Upper lobe of right lung (tissue), 1 donor: ENCODE results near the gene TIA1. TPM values are rescaled to one million over a fixed set of nuclear protein-coding genes. Genes with fewer than 3 reads are reported as not detected.
"Not testable (repeated sequence)": the region's sequence is repeated elsewhere in the genome, so short reads cannot be mapped to it uniquely, and the experiment has no call there.

Source experiments
- ATAC-seq: fragments of 200-7000 bp; cut with Tn5 transposase; one replicate; pipeline ENCODE4 v1.9.1; 2020; ENCODE audit warnings: mild to moderate bottlenecking, moderate library complexity
- DNase-seq: peaks from one replicate; pipeline ENCODE4 v3.0.0-alpha.2; 2020
- H3K27ac ChIP-seq: fragments of 200-600 bp; one replicate; pipeline ENCODE4 v1.8.0; 2022
- H3K27me3 ChIP-seq: fragments of 200-600 bp; one replicate; pipeline ENCODE4 v1.8.0; 2022; ENCODE audit warnings: mild to moderate bottlenecking
- H3K36me3 ChIP-seq: fragments of 200-600 bp; one replicate; pipeline ENCODE4 v1.8.0; 2022
- H3K4me1 ChIP-seq: fragments of 200-600 bp; one replicate; pipeline ENCODE4 v1.8.0; 2022
- H3K4me3 ChIP-seq: fragments of 200-600 bp; one replicate; pipeline ENCODE4 v1.8.0; 2022; ENCODE audit warnings: mild to moderate bottlenecking
- H3K9me3 ChIP-seq: fragments of 200-600 bp; one replicate; pipeline ENCODE4 v1.8.0; 2022
- CTCF ChIP-seq: fragments of 200-600 bp; IDR thresholded peaks from one replicate; pipeline ENCODE4 v1.8.0; 2022; ENCODE audit warnings: antibody characterized with exemption
- intact Hi-C: fragments of 100-400 bp; cut with DNase I; formaldehyde crosslinking; loops from one replicate; pipeline ENCODE4 v1.11.0; 2022
- total RNA-seq: library from RNA; stranded (reverse); fragmentation: NEBNext Ultra II Directional; extraction: Animal tissue kit (Norgen Biotek cat#: 25700); gene quantifications from one replicate; pipeline ENCODE4 v1.2.1, GENCODE V29; 2021
- donor health status: DM: no; HTN: yes; CAD: no; lungs with severe emphysema.

Gene TIA1
- total RNA-seq, 1 donor from 2014 or later, result 110 TPM

- DNase-seq, result no peak
- H3K36me3 ChIP-seq, result peaks cover 39% of the 10 kb centered on the region
These were observed 21.9 kb upstream of the TIA1 start for GRCh38 chr2:70270323-70270722.

GRCh38 chr2:70269422-70270302 lies 21.2 kb upstream of the TIA1 start:
- H3K27me3 ChIP-seq, H3K4me1 ChIP-seq, DNase-seq, H3K9me3 ChIP-seq, H3K4me3 ChIP-seq, intact Hi-C loops, H3K27ac ChIP-seq, ATAC-seq: not testable (repeated sequence)
- H3K36me3 ChIP-seq, result peaks cover 34% of the 10 kb centered on the region

More at GRCh38 chr2:70270323-70270722, 21.9 kb upstream of the TIA1 start:
- H3K9me3 ChIP-seq, result no peaks in the 10 kb centered on the region
- intact Hi-C loops, result no loop called here
- no peak overlapping the region for H3K4me3 ChIP-seq
- no peak overlapping the region for H3K27ac ChIP-seq
- no peaks in the 10 kb centered on the region for H3K4me1 ChIP-seq
- no peaks in the 10 kb centered on the region for H3K27me3 ChIP-seq
- ATAC-seq, result no peak
- no peak for TF ChIP-seq CTCF

- H3K27me3 ChIP-seq, H3K27ac ChIP-seq, H3K4me3 ChIP-seq, intact Hi-C loops, H3K9me3 ChIP-seq, ATAC-seq, H3K4me1 ChIP-seq, DNase-seq: not testable (repeated sequence)
- H3K36me3 ChIP-seq, result peaks cover 52% of the 10 kb centered on the region
These were observed 18.5 kb upstream of the TIA1 start for GRCh38 chr2:70266925-70267324.

GRCh38 chr2:70261501-70261900 lies 13.1 kb upstream of the TIA1 start:
- Histone ChIP-seq H3K36me3 (peaks cover 52% of the 10 kb centered on the region), H3K4me1 (peaks cover 28% of the 10 kb centered on the region), H3K27me3 (no peaks in the 10 kb centered on the region), H3K27ac (no peak overlapping the region), H3K4me3 (no peak overlapping the region), H3K9me3 (no peaks in the 10 kb centered on the region)
- intact Hi-C loops, result no loop called here
- no peak for TF ChIP-seq CTCF
- no peak for ATAC-seq
- DNase-seq, result no peak

GRCh38 chr2:70258532-70258875 lies 10.1 kb upstream of the TIA1 start:
- H3K36me3 ChIP-seq, result peaks cover 29% of the 10 kb centered on the region
- H3K27me3 ChIP-seq, result no peaks in the 10 kb centered on the region
- H3K27ac ChIP-seq, result peak overlapping the region; percentile 84
- peak overlapping the region; percentile 80 for H3K4me3 ChIP-seq
- intact Hi-C loops, result no loop called here
- DNase-seq (peak; percentile 83), ATAC-seq (peak; percentile 46)
- no peak for TF ChIP-seq CTCF
- H3K4me1 ChIP-seq, result peaks cover 28% of the 10 kb centered on the region
- no peaks in the 10 kb centered on the region for H3K9me3 ChIP-seq

GRCh38 chr2:70255637-70256314 lies 7.3 kb upstream of the TIA1 start:
- Histone ChIP-seq H3K36me3 (peaks cover 10% of the 10 kb centered on the region), H3K27me3 (no peaks in the 10 kb centered on the region), H3K4me3 (no peak overlapping the region), H3K9me3 (no peaks in the 10 kb centered on the region), H3K4me1 (peaks cover 19% of the 10 kb centered on the region), H3K27ac (no peak overlapping the region)
- intact Hi-C loops, result no loop called here
- TF ChIP-seq CTCF, result no peak
- DNase-seq (no peak), ATAC-seq (no peak)
